Vein endothelial cell (primary cell): Measurements from ENCODE around the gene C2orf78. TPM values are rescaled to one million over a fixed set of nuclear protein-coding genes. Genes with fewer than 3 reads are reported as not detected.

Experiments used
- total RNA-seq: library from RNA; depleted of rRNA; stranded (reverse); fragments of >200 nt; gene quantifications from 2 replicates; pipeline ENCODE4 v1.2.3, GENCODE V29; 2012

C2orf78 gene
- total RNA-seq: not detected in 2 replicates

DNA sequence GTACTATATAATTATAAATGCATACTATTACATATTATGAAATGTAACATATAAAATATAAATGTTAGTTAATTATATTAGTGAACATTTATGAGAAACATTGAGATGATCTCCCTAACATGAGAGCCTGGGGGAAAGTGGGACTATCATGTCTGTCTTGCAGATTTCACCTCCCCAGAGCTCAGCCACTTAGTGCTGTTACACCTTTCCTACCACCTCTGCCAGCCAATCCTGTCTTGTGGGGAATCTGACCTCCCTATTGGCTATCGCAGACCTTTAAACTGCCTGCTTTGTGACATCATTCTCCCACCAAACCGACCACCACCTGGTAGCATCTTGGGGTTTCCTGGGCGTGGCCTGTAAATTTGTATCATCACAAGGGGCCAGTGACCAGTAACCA is at the start of gene C2orf78:
Gene C2orf78, plus strand, starts transcription at position 301 of the 400 bp plus-strand sequence. CDS start 127 bp downstream, outside the sequence.

GRCh38 chr2:73736855-73737779 is 46.9 kb upstream of the C2orf78 start, which contains the start of gene TPRKB:
TSS of gene TPRKB (minus strand) at chr2:73737345. CDS start at chr2:73734569, 2,776 bp downstream.

DNA sequence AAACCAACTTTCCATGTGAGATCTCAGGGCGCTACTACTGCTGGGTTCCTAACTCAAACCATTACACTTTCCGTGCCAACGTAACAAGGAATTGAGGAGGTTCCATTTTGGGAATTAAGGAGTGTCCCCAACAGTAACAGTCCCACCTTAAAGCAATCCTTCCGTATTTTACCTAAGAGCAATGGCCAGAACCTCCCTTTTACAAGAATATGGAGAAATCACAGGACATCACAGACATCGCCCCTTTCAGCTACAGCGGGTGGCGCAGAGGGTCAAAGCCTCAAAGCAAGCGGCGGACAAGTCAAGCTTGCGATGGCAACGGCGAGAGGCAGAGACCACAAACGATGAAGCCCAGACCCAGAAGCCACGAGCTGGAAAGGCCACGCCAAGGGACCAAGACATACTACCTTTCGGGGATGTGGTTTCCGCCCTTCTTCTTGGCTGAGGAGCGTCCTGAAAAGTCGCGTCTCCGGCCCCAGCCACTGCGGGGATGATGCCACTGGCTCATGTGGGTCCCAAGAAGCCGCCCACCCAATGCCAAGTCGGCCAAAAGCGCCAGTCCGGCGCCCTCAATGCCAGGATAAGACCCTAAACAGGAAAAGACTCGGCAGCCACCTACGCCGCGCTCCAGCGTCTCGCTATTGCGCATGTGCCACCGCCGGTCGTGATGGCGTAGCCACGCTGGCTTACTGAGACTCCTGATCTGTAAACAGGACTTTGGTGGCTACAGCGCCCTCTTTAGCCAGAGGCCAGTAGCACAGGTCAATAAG is 4.3 kb upstream of the C2orf78 start, which contains the start of gene DUSP11:
Gene DUSP11, minus strand, starts transcription at position 637 of the 770 bp plus-strand sequence. Its CDS starts 129 bp downstream, at position 508.

DNA sequence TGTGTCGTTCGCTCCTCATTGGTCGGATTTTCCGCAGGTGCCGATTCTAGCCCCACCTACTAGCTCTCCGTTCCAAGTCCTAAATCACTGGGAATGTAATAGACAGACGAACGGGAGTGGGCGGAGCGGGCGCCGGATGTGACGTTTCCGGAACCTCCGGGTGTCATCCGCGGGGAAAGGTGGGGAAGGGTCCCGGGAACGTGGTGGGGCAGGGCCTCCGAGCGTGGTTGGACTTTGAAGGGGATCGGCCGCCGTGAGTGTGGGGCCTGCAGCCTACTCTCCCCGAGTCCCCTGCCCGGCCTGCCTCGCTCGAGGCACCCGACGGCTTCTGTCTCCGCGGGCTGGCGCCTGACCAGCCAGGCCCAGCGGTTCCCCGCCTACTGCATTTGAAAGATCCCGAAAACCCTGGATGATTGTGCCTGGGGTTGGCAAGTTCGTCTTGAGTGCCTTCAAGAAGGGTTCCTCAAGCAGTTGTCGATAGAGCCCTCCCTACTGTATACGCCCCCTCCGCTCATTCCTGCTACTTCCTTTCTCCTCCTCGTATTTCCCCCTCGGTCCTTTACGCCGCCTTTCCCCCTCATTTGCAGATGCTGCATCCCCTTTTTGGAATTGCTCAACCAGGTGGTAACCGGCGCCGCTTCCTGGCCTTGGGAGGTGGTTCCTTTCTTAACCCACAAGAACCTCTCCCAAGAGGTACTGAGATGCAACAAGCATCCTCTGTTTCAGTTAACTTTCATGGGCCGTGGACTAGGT is 45.0 kb downstream of the C2orf78 start, which contains the start of gene STAMBP:
Gene STAMBP, plus strand, starts transcription at position 144 of the 753 bp plus-strand sequence. CDS start 1,896 bp downstream, outside the sequence.

Other genes starting within 250 kb of the C2orf78 start
- not detected in 2 replicates for gene NAT8, start 141.8 kb upstream of the C2orf78 start, total RNA-seq
- gene TPRKB, start 46.8 kb upstream of the C2orf78 start, total RNA-seq: 35.3 and 46.5 TPM in 2 replicates
- gene DUSP11, start 4.1 kb upstream of the C2orf78 start, total RNA-seq: 31.4 and 38.4 TPM in 2 replicates
- 17.7 and 18.6 TPM in 2 replicates for gene STAMBP, start 44.8 kb downstream of the C2orf78 start, total RNA-seq
- gene ACTG2, start 108.8 kb downstream of the C2orf78 start, total RNA-seq: 0.67 TPM in 1 of 2 replicates, not detected in the other
- gene DGUOK, start 142.7 kb downstream of the C2orf78 start, total RNA-seq: 44.9 and 53.9 TPM in 2 replicates
- 9.3 and 11.4 TPM in 2 replicates for gene TET3, start 200.7 kb downstream of the C2orf78 start, total RNA-seq